Endothelial cell of umbilical vein (primary cell): Measurements from ENCODE around the gene C1orf174. TPM values are rescaled to one million over a fixed set of nuclear protein-coding genes. Genes with fewer than 3 reads are reported as not detected.

Source experiments
- BruUV-seq: library from RNA; stranded (reverse); fragments of 400-500 nt; replicated peaks from 2 replicates; lab custom pipeline; 2021; lab: Mats Ljungman, UMichigan
- CTCF ChIA-PET: fragments of 300-600, 350-600 bp; sonication (Branson Sonifier 250); formaldehyde crosslinking; loops from one replicate; lab custom pipeline; 2021; ENCODE audit warnings: antibody characterized with exemption, inconsistent platforms; lab: Charles Lee
- POLR2A ChIA-PET: fragments of 300-600, 350-600 bp; sonication (Branson Sonifier 250); formaldehyde crosslinking; loops from one replicate; lab custom pipeline; 2021; ENCODE audit warnings: antibody characterized with exemption, inconsistent platforms; lab: Charles Lee
- DNase-seq: peaks from one replicate; pipeline ENCODE4 v3.0.0-alpha.2; 2011; ENCODE audit warnings: low read depth, low spot score
- FAIRE-seq: peaks from 2 replicates; lab custom pipeline; 2011; peaks lifted over from hg19 to GRCh38; lab: Jason Lieb, UNC
- H2AFZ ChIP-seq: 2 replicates; pipeline ENCODE4 v1.6.0; 2012; ENCODE audit warnings: low read depth, low read length, control low read depth, inconsistent platforms
- H3K27ac ChIP-seq: 2 replicates; pipeline ENCODE4 v1.5.1; 2011; ENCODE audit warnings: low read depth, mild to moderate bottlenecking, control low read depth, low read length, moderate library complexity; ENCODE audit not compliant: insufficient read depth
- H3K27me3 ChIP-seq, 2 experiments: 2 replicates each; pipeline versions ENCODE4 v1.6.0 to v1.6.1; 2011; ENCODE audit warnings: low read length in 2 of 2, mixed read lengths in 1 of 2; ENCODE audit not compliant: control insufficient read depth in 2 of 2, insufficient read depth in 2 of 2
- H3K36me3 ChIP-seq, 2 experiments: 2 replicates in 1 of 2; 3 replicates in 1 of 2; pipeline ENCODE4 v1.5.1; 2011; ENCODE audit warnings: low read length in 2 of 2, mild to moderate bottlenecking in 1 of 2, moderate library complexity in 1 of 2; ENCODE audit not compliant: control insufficient read depth in 2 of 2, insufficient read depth in 2 of 2; ENCODE audit errors: extremely low read depth in 1 of 2
- H3K4me1 ChIP-seq: 3 replicates; pipeline ENCODE4 v1.5.1; 2011; ENCODE audit warnings: mild to moderate bottlenecking, low read length; ENCODE audit not compliant: control insufficient read depth, insufficient read depth; ENCODE audit errors: extremely low read depth
- H3K4me2 ChIP-seq: 2 replicates; pipeline ENCODE4 v1.6.1; 2011; ENCODE audit warnings: low read length, control low read depth, mixed read lengths; ENCODE audit not compliant: insufficient read depth
- H3K4me3 ChIP-seq, 3 experiments: fragments of 200-600 bp in 1 of 3; sonication (generic), shearing (Covaris generic) in 1 of 3; replicated peaks in 1 of 3; 2 replicates each; pipeline ENCODE4 v1.5.1; 2011 to 2016; ENCODE audit warnings: control low read depth in 3 of 3, low read length in 3 of 3, mild to moderate bottlenecking in 2 of 3, inconsistent platforms in 1 of 3, low read depth in 1 of 3, moderate library complexity in 1 of 3; ENCODE audit not compliant: insufficient read depth in 1 of 3
- H3K79me2 ChIP-seq: 2 replicates; pipeline ENCODE4 v1.6.0; 2012; ENCODE audit warnings: low read length, inconsistent platforms; ENCODE audit not compliant: control insufficient read depth, insufficient read depth
- H3K9ac ChIP-seq: replicated peaks from 2 replicates; pipeline ENCODE3; 2011; ENCODE audit warnings: low read length, control low read depth; ENCODE audit not compliant: insufficient read depth; ENCODE audit errors: extremely low read depth
- H3K9me1 ChIP-seq: replicated peaks from 3 replicates; pipeline ENCODE4 v1.6.0; 2011; ENCODE audit warnings: mild to moderate bottlenecking, low read length; ENCODE audit not compliant: control insufficient read depth, insufficient read depth; ENCODE audit errors: extremely low read depth
- H3K9me3 ChIP-seq: replicated peaks from 2 replicates; pipeline ENCODE4 v1.5.1; 2012; ENCODE audit warnings: low read length, inconsistent platforms; ENCODE audit not compliant: control insufficient read depth, insufficient read depth
- H4K20me1 ChIP-seq: replicated peaks from 2 replicates; pipeline ENCODE3; 2011; ENCODE audit warnings: mild to moderate bottlenecking, low read length; ENCODE audit not compliant: control insufficient read depth, insufficient read depth; ENCODE audit errors: extremely low read depth
- EZH2 ChIP-seq: IDR thresholded peaks from 2 replicates; pipeline ENCODE4 v1.6.1; 2012; ENCODE audit warnings: borderline replicate concordance, low read depth, mild to moderate bottlenecking, moderate library complexity, low read length, inconsistent platforms; ENCODE audit not compliant: severe bottlenecking
- FOS ChIP-seq: IDR thresholded peaks from 2 replicates; pipeline ENCODE4 v1.6.1; 2011; ENCODE audit warnings: mild to moderate bottlenecking, low read length, moderate library complexity, borderline replicate concordance; ENCODE audit not compliant: insufficient read depth
- GATA2 ChIP-seq: IDR thresholded peaks from 2 replicates; pipeline ENCODE4 v1.7.0; 2011; ENCODE audit warnings: low read depth, mild to moderate bottlenecking, moderate library complexity, mixed read lengths, low read length; ENCODE audit not compliant: insufficient read length, insufficient read depth
- JUN ChIP-seq: IDR thresholded peaks from 2 replicates; pipeline ENCODE4 v1.6.1; 2011; ENCODE audit warnings: borderline replicate concordance, low read depth; ENCODE audit not compliant: insufficient read length, insufficient read depth
- MYC ChIP-seq: IDR thresholded peaks from one replicate; pipeline ENCODE4 v1.6.1; 2011; ENCODE audit warnings: mild to moderate bottlenecking, low read depth, low read length
- POLR2A ChIP-seq: IDR thresholded peaks from 2 replicates; pipeline ENCODE4 v1.6.1; 2012; ENCODE audit warnings: low read depth, mild to moderate bottlenecking, control low read depth, low read length
- POLR2AphosphoS5 ChIP-seq: IDR thresholded peaks from 2 replicates; pipeline ENCODE4 v1.6.1; 2012; ENCODE audit warnings: low read depth, mild to moderate bottlenecking, control low read depth, low read length, moderate library complexity; ENCODE audit not compliant: insufficient read depth
- dilution Hi-C: fragments of 300-500 bp; cut with MboI; formaldehyde crosslinking; loops from one replicate; pipeline ENCODE4 v1.15.0; 2019; ENCODE audit warnings: low sequenced_read_pairs; ENCODE audit not compliant: extremely low pct_ligation_motif_present
- intact Hi-C: fragments of 100-400 bp; cut with micrococcal nuclease; formaldehyde crosslinking; loops from one replicate; pipeline ENCODE4 v1.10.0; 2022
- polyA plus RNA-seq, 4 experiments: library from polyadenylated mRNA; depleted of rRNA in 3 of 4; stranded (reverse) in 3 of 4; unstranded in 1 of 4; fragments of >200 nt; gene quantifications; 2 replicates each; pipeline versions ENCODE4 v1.2.1 to v1.2.3, GENCODE V29; 2011 to 2012; ENCODE audit warnings: missing spikeins in 1 of 4
- total RNA-seq: library from RNA; stranded (reverse); gene quantifications from 2 replicates; pipeline ENCODE4 v1.2.3, GENCODE V29; 2021
- TF ChIP-seq, protein P1 (sequence below), 2 donors: IDR thresholded peaks; 1 replicate in 1 of 2; 2 replicates in 1 of 2; pipeline ENCODE4 v1.5.1; 2011; ENCODE audit warnings: low read length in 2 of 2, mild to moderate bottlenecking in 2 of 2, moderate library complexity in 2 of 2, control low read depth in 1 of 2, inconsistent platforms in 1 of 2, low read depth in 1 of 2; ENCODE audit not compliant: insufficient read depth in 1 of 2; ENCODE audit errors: extremely low read depth in 1 of 2
- TF ChIP-seq, protein P2 (sequence below): IDR thresholded peaks from 2 replicates; pipeline ENCODE4 v1.6.1; 2011; ENCODE audit not compliant: insufficient read depth, insufficient read length

C1orf174 gene
- total and polyA plus RNA-seq, 2 donors (not counting 3 experiments of a cell fraction or from before 2014, with no cell fraction given), result 28.0 to 31.7 TPM

DNA sequence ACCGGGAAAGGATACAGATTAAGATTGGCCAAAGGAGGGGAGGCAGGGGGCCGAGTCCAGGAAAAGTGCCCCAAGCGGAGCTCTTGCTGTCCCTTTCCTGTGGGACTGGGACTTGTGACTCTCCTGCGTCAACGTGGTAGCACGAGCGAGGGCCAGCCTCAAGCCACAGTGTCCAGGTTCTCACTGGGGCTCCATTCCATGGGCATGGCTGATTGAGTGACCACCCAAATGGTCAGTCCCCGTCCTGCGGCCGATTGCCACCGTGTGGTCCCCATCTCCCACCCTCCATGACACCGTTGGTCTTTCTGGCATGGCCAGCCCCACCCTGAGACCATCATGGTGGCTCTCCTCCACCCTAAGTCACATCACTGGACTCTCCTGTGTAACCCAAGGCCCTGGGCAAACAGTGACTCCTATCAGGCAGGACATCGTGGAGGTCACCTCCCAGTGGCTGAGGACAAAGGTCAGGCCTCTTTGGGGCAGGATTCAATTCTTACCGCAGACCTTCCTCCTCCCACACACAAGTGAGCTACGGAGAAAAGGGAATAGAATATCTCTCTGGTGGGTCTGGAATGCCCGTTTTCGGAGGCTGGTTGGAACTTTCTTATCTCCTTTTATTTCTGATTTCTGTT is 8.9 kb upstream of the C1orf174 start:
- no peak for DNase-seq
- no TSS peak for BruUV-seq
- Histone ChIP-seq H3K9ac (no peak overlapping the region), H3K4me2 (no peak overlapping the region), H3K9me1 (no peaks in the 10 kb centered on the region), H3K27me3 (peaks cover 0 to 1% of the 10 kb centered on the region in 2 experiments), H4K20me1 (no peaks in the 10 kb centered on the region), H2AFZ (no peak overlapping the region), H3K27ac (no peak overlapping the region), H3K9me3 (no peaks in the 10 kb centered on the region), H3K79me2 (no peaks in the 10 kb centered on the region), H3K4me1 (no peaks in the 10 kb centered on the region), H3K36me3 (no peaks in the 10 kb centered on the region), H3K4me3 (no peak overlapping the region)
- ChIA-PET POLR2A (no interaction called here), CTCF (no interaction called here)
- FAIRE-seq, result no peak
- no peak for TF ChIP-seq POLR2AphosphoS5
- TF ChIP-seq, protein P1, sequence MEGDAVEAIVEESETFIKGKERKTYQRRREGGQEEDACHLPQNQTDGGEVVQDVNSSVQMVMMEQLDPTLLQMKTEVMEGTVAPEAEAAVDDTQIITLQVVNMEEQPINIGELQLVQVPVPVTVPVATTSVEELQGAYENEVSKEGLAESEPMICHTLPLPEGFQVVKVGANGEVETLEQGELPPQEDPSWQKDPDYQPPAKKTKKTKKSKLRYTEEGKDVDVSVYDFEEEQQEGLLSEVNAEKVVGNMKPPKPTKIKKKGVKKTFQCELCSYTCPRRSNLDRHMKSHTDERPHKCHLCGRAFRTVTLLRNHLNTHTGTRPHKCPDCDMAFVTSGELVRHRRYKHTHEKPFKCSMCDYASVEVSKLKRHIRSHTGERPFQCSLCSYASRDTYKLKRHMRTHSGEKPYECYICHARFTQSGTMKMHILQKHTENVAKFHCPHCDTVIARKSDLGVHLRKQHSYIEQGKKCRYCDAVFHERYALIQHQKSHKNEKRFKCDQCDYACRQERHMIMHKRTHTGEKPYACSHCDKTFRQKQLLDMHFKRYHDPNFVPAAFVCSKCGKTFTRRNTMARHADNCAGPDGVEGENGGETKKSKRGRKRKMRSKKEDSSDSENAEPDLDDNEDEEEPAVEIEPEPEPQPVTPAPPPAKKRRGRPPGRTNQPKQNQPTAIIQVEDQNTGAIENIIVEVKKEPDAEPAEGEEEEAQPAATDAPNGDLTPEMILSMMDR (IDR thresholded peaks at IDR 0.05; ENCODE audit: extremely low read depth in 1 of 2, insufficient read depth in 1 of 2, low read depth in 1 of 2, low read length in 2 of 2), result no peak
- no peak for TF ChIP-seq JUN
- no peak for TF ChIP-seq GATA2
- no peak for TF ChIP-seq FOS
- TF ChIP-seq MYC, result no peak
- TF ChIP-seq, protein P2, sequence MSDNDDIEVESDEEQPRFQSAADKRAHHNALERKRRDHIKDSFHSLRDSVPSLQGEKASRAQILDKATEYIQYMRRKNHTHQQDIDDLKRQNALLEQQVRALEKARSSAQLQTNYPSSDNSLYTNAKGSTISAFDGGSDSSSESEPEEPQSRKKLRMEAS, result no peak
- no peak for TF ChIP-seq POLR2A
- no peak for TF ChIP-seq EZH2
- intact Hi-C loops (no loop called here), dilution Hi-C loops (no loop called here)
